Adrenal gland (tissue), 5 donors: Measurements from ENCODE around the gene CSRP1.

Experiments used
- CTCF ChIP-seq, 6 experiments: fragments of 450-650 bp in 4 of 6; fragments of 200-600 bp in 2 of 6; sonication (generic) in 1 of 6; IDR thresholded peaks; 1 replicate in 5 of 6; 2 replicates in 1 of 6; pipeline versions ENCODE4 v1.5.1 to v1.8.0; 2016 to 2021; ENCODE audit warnings: antibody characterized with exemption in 6 of 6, mild to moderate bottlenecking in 2 of 6, moderate library complexity in 1 of 6
- POLR2A ChIP-seq, 2 donors: fragments of 450-650 bp; IDR thresholded peaks; one replicate each; pipeline ENCODE4 v1.6.1; 2017; ENCODE audit warnings: antibody characterized with exemption in 2 of 2, mild to moderate bottlenecking in 2 of 2, moderate library complexity in 1 of 2
- donor health status: DM: no; HTN: no; CAD: no.

GRCh38 chr1:201483373-201483949 is 23.5 kb downstream of the CSRP1 start:
- TF ChIP-seq CTCF (IDR thresholded peaks at IDR 0.05): no peak
- TF ChIP-seq POLR2A (IDR thresholded peaks at IDR 0.05): no peak
